NCI-H345 treated with DMSO at 0.1 percent for 48 hours (cell line): ENCODE results near the gene SLC25A28.

ENCODE experiments used
- DNase-seq: peaks from one replicate; lab custom pipeline; 2025; ENCODE audit not compliant: unreplicated experiment; lab: John Stamatoyannopoulos, UW

SLC25A28 gene

GRCh38 chr10:99593312-99593711 lies 26.9 kb downstream of the SLC25A28 start:
- no peak for DNase-seq

GRCh38 chr10:99590799-99591198 lies 29.4 kb downstream of the SLC25A28 start:
- DNase-seq: no peak

- DNase-seq: no peak
Measured at GRCh38 chr10:99583687-99584086, 36.6 kb downstream of the SLC25A28 start.

GRCh38 chr10:99582255-99582770 lies 37.9 kb downstream of the SLC25A28 start:
- no peak for DNase-seq

GRCh38 chr10:99579971-99580370 lies 40.3 kb downstream of the SLC25A28 start:
- DNase-seq: no peak

- no peak for DNase-seq
Measured at GRCh38 chr10:99573790-99574189, 46.4 kb downstream of the SLC25A28 start.

- DNase-seq: no peak
Measured at GRCh38 chr10:99571816-99572215, 48.4 kb downstream of the SLC25A28 start.

- DNase-seq: no peak
Measured at GRCh38 chr10:99569961-99570360, 50.3 kb downstream of the SLC25A28 start.

- DNase-seq: no peak
Measured at GRCh38 chr10:99569253-99569939, 50.8 kb downstream of the SLC25A28 start.

GRCh38 chr10:99565166-99565565 lies 55.1 kb downstream of the SLC25A28 start:
- DNase-seq: no peak

GRCh38 chr10:99564361-99564760 lies 55.9 kb downstream of the SLC25A28 start:
- no peak for DNase-seq

- DNase-seq: no peak
Measured at GRCh38 chr10:99562631-99563030, 57.6 kb downstream of the SLC25A28 start.
